ENCODE measurements around the gene ZNF548. TPM values are rescaled to one million over a fixed set of nuclear protein-coding genes. Genes with fewer than 3 reads are reported as not detected.

The ZNF548 gene
- total and polyA plus RNA-seq, 8 donors = 3.5 to 8.7 (median 4.8) TPM

- Histone ChIP-seq H3K4me1 (no peaks in the 10 kb centered on the region), H3K9me3 (no peaks in the 10 kb centered on the region), H3K36me3 (peaks cover 0 to 10% (median 0%) of the 10 kb centered on the region in 3 donors), H3K27me3 (no peaks in the 10 kb centered on the region), H3K4me3 (no peak overlapping the region), H3K27ac (no peak overlapping the region)
- ATAC-seq = no peak
- FAIRE-seq = no peak
- intact Hi-C loops (cut with DNase I) = no loop called here
- TF ChIP-seq, protein P1, sequence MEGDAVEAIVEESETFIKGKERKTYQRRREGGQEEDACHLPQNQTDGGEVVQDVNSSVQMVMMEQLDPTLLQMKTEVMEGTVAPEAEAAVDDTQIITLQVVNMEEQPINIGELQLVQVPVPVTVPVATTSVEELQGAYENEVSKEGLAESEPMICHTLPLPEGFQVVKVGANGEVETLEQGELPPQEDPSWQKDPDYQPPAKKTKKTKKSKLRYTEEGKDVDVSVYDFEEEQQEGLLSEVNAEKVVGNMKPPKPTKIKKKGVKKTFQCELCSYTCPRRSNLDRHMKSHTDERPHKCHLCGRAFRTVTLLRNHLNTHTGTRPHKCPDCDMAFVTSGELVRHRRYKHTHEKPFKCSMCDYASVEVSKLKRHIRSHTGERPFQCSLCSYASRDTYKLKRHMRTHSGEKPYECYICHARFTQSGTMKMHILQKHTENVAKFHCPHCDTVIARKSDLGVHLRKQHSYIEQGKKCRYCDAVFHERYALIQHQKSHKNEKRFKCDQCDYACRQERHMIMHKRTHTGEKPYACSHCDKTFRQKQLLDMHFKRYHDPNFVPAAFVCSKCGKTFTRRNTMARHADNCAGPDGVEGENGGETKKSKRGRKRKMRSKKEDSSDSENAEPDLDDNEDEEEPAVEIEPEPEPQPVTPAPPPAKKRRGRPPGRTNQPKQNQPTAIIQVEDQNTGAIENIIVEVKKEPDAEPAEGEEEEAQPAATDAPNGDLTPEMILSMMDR (IDR thresholded peaks at IDR 0.05) = no peak
- whole genome bisulfite sequencing, 2 donors = 82% methylated on average over 7 of the region's 7 CpGs
- no peak for DNase-seq
Observed at GRCh38 chr19:57441979-57442752, 52.5 kb downstream of the ZNF548 start.

DNA sequence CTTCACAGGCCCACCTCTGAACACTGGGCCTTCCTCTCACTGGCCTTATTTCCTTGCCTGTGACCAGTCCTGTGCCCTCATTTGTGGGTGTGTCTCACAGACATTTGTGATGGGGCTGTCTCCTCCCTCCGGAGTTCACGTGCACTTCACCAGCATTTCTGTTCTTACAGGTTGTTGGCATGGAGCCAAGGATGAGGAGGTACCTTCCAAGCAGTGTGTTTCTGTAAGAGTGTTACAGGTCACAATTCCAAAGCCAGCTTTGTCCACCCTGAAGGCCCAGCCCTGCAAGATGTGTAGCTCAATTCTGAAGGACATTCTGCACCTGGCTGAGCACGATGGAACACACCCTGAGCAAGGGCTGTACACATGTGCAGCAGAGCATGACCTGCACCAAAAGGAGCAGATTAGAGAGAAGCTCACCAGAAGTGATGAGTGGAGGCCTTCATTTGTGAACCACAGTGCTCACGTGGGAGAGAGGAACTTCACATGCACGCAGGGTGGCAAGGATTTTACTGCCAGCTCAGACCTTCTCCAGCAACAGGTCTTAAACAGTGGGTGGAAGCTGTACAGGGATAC, 53.6 kb downstream of the ZNF548 start:
- peaks cover 0 to 10% (median 0%) of the 10 kb centered on the region in 3 donors for H3K36me3 ChIP-seq
- H3K27ac ChIP-seq = no peak overlapping the region
- intact Hi-C loops (cut with DNase I) = no loop called here
- TF ChIP-seq, protein P1 (IDR thresholded peaks at IDR 0.05) = no peak
- no peak for FAIRE-seq
- DNase-seq = no peak
- ATAC-seq = no peak
- no peaks in the 10 kb centered on the region for H3K9me3 ChIP-seq
- no peaks in the 10 kb centered on the region for H3K4me1 ChIP-seq
- WGBS, 2 donors = 78% methylated on average over 5 of the region's 5 CpGs
- no peaks in the 10 kb centered on the region for H3K27me3 ChIP-seq
- no peak overlapping the region for H3K4me3 ChIP-seq

GRCh38 chr19:57452307-57452706, 62.7 kb downstream of the ZNF548 start:
- no peak for ATAC-seq
- WGBS, 2 donors = 84 to 93% methylated on average over 3 of the region's 3 CpGs
- intact Hi-C loops (cut with DNase I) = no loop called here

More at GRCh38 chr19:57452307-57452706, 62.7 kb downstream of the ZNF548 start:
- Histone ChIP-seq H3K4me1 (no peaks in the 10 kb centered on the region), H3K36me3 (no peaks in the 10 kb centered on the region), H3K4me3 (no peak overlapping the region), H3K27ac (no peak overlapping the region), H3K27me3 (no peaks in the 10 kb centered on the region), H3K9me3 (no peaks in the 10 kb centered on the region)
- TF ChIP-seq, protein P1 (IDR thresholded peaks at IDR 0.05) = no peak
- FAIRE-seq (no peak), DNase-seq (no peak)

Other genes starting within 250 kb of the ZNF548 start
- not detected for gene ZIM3, start 244.7 kb upstream of the ZNF548 start, total RNA-seq
- gene ZIM3, start 244.7 kb upstream of the ZNF548 start, polyA plus RNA-seq = not detected
- gene DUXA, start 222.4 kb upstream of the ZNF548 start, total RNA-seq = not detected
- gene DUXA, start 222.4 kb upstream of the ZNF548 start, polyA plus RNA-seq = not detected
- 10 to 100 TPM; 15.8 to 28.0 (median 17.0) TPM for gene ZNF264, start 198.4 kb upstream of the ZNF548 start, total RNA-seq
- 1 to 10 TPM; 4.7 to 5.4 TPM for gene ZNF264, start 198.4 kb upstream of the ZNF548 start, polyA plus RNA-seq
- under 1 TPM; 0.28 to 0.87 (median 0.64) TPM for gene AURKC, start 158.8 kb upstream of the ZNF548 start, total RNA-seq
- gene AURKC, start 158.8 kb upstream of the ZNF548 start, polyA plus RNA-seq = 1 to 10 TPM; 1.1 to 2.3 TPM
- gene ZNF805, start 149.2 kb upstream of the ZNF548 start, total RNA-seq = 1 to 10 TPM; 4.1 to 8.9 (median 5.2) TPM
- gene ZNF805, start 149.2 kb upstream of the ZNF548 start, polyA plus RNA-seq = under 1 TPM; 0.75 to 0.95 TPM
- 10 to 100 TPM; 15.9 to 30.9 (median 24.6) TPM for gene ZNF460, start 109.4 kb upstream of the ZNF548 start, total RNA-seq
- 1 to 10 TPM in 1 of 2 donors, under 1 TPM in 1; 0.45 to 3.8 TPM for gene ZNF460, start 109.4 kb upstream of the ZNF548 start, polyA plus RNA-seq
- 1 to 10 TPM; 1.3 to 4.1 (median 1.5) TPM for gene ZNF543, start 69.4 kb upstream of the ZNF548 start, total RNA-seq
- gene ZNF543, start 69.4 kb upstream of the ZNF548 start, polyA plus RNA-seq = 1 to 10 TPM in 1 of 2 donors, under 1 TPM in 1; 0.76 to 1.4 TPM
- 1 to 10 TPM; 1.9 to 4.6 (median 2.5) TPM for gene ZNF304, start 38.6 kb upstream of the ZNF548 start, total RNA-seq
- 1 to 10 TPM; 1.1 to 3.3 TPM for gene ZNF304, start 38.6 kb upstream of the ZNF548 start, polyA plus RNA-seq
- gene TRAPPC2B, start 26.3 kb upstream of the ZNF548 start, total RNA-seq = 1 to 10 TPM; 2.1 to 3.2 (median 2.5) TPM
- gene TRAPPC2B, start 26.3 kb upstream of the ZNF548 start, polyA plus RNA-seq = 10 to 100 TPM in 1 of 2 donors, 1 to 10 TPM in 1; 9.3 to 14.7 TPM
- 1 to 10 TPM in 5 of 6 donors, under 1 TPM in 1; 0.60 to 1.4 (median 1.1) TPM for gene ZNF547, start 26.3 kb upstream of the ZNF548 start, total RNA-seq
- gene ZNF547, start 26.3 kb upstream of the ZNF548 start, polyA plus RNA-seq = 1 to 10 TPM; 1.3 to 4.1 TPM
- gene ZNF17, start 21.3 kb downstream of the ZNF548 start, total RNA-seq = 1 to 10 TPM; 3.7 to 6.8 (median 4.7) TPM
- 1 to 10 TPM; 2.3 to 2.7 TPM for gene ZNF17, start 21.3 kb downstream of the ZNF548 start, polyA plus RNA-seq
- 1 to 10 TPM; 4.2 to 7.2 (median 5.2) TPM for gene ZNF749, start 45.5 kb downstream of the ZNF548 start, total RNA-seq
- gene ZNF749, start 45.5 kb downstream of the ZNF548 start, polyA plus RNA-seq = 1 to 10 TPM; 2.1 to 4.5 TPM
- under 1 TPM; 0.12 to 0.32 (median 0.27) TPM for gene VN1R1, start 67.3 kb downstream of the ZNF548 start, total RNA-seq
- gene VN1R1, start 67.3 kb downstream of the ZNF548 start, polyA plus RNA-seq = under 1 TPM; 0.11 to 0.80 TPM
- gene ZNF772, start 87.7 kb downstream of the ZNF548 start, total RNA-seq = 1 to 10 TPM; 2.3 to 8.9 (median 4.1) TPM
- 1 to 10 TPM; 1.3 to 2.0 TPM for gene ZNF772, start 87.7 kb downstream of the ZNF548 start, polyA plus RNA-seq
- 1 to 10 TPM; 1.7 to 4.4 (median 3.0) TPM for gene ZNF419, start 97.9 kb downstream of the ZNF548 start, total RNA-seq
- gene ZNF419, start 97.9 kb downstream of the ZNF548 start, polyA plus RNA-seq = 1 to 10 TPM; 3.5 to 7.6 TPM
- 1 to 10 TPM; 2.6 to 4.0 (median 3.2) TPM for gene ZNF773, start 110.1 kb downstream of the ZNF548 start, total RNA-seq
- 1 to 10 TPM in 1 of 2 donors, under 1 TPM in 1; 0.99 to 3.6 TPM for gene ZNF773, start 110.1 kb downstream of the ZNF548 start, polyA plus RNA-seq
- 1 to 10 TPM; 1.2 to 3.5 (median 1.9) TPM for gene ZNF549, start 137.5 kb downstream of the ZNF548 start, total RNA-seq
- gene ZNF549, start 137.5 kb downstream of the ZNF548 start, polyA plus RNA-seq = 1 to 10 TPM; 1.5 to 2.9 TPM
- gene ZNF550, start 170.0 kb downstream of the ZNF548 start, total RNA-seq = 1 to 10 TPM; 2.1 to 6.8 (median 3.4) TPM
- 1 to 10 TPM; 2.1 to 2.8 TPM for gene ZNF550, start 170.0 kb downstream of the ZNF548 start, polyA plus RNA-seq
- gene ZNF416, start 189.1 kb downstream of the ZNF548 start, total RNA-seq = 1 to 10 TPM; 1.3 to 2.7 (median 1.9) TPM
- 1 to 10 TPM in 1 of 2 donors, under 1 TPM in 1; 0.91 to 1.9 TPM for gene ZNF416, start 189.1 kb downstream of the ZNF548 start, polyA plus RNA-seq
- 1 to 10 TPM in 4 of 6 donors, under 1 TPM in 2; 0.63 to 2.8 (median 1.0) TPM for gene ZIK1, start 194.3 kb downstream of the ZNF548 start, total RNA-seq
- gene ZIK1, start 194.3 kb downstream of the ZNF548 start, polyA plus RNA-seq = 1 to 10 TPM in 1 of 2 donors, under 1 TPM in 1; 0.87 to 3.0 TPM
- 1 to 10 TPM in 3 of 6 donors, under 1 TPM in 3; 0.85 to 1.8 (median 1.1) TPM for gene ZNF530, start 210.0 kb downstream of the ZNF548 start, total RNA-seq
- 1 to 10 TPM in 1 of 2 donors, under 1 TPM in 1; 0.76 to 2.3 TPM for gene ZNF530, start 210.0 kb downstream of the ZNF548 start, polyA plus RNA-seq
- gene ZNF134, start 224.4 kb downstream of the ZNF548 start, total RNA-seq = 1 to 10 TPM; 4.5 to 9.8 (median 5.8) TPM
- gene ZNF134, start 224.4 kb downstream of the ZNF548 start, polyA plus RNA-seq = 1 to 10 TPM; 2.3 to 7.1 TPM
- gene ZNF211, start 243.3 kb downstream of the ZNF548 start, total RNA-seq = 1 to 10 TPM; 2.1 to 8.6 (median 4.4) TPM
- 10 to 100 TPM in 1 of 2 donors, 1 to 10 TPM in 1; 6.0 to 14.3 TPM for gene ZNF211, start 243.3 kb downstream of the ZNF548 start, polyA plus RNA-seq